Astrocyte (in vitro differentiated cells and primary cell): ENCODE results near the gene ITPKB.

ENCODE experiments used
- CTCF ChIP-seq: IDR thresholded peaks from 2 replicates; pipeline ENCODE4 v1.5.1; 2011; ENCODE audit warnings: low read depth, mild to moderate bottlenecking, inconsistent platforms, low read length, moderate library complexity; ENCODE audit not compliant: insufficient read depth
- EZH2 ChIP-seq: IDR thresholded peaks from 2 replicates; pipeline ENCODE4 v1.6.1; 2012; ENCODE audit warnings: mild to moderate bottlenecking, low read length, inconsistent platforms; ENCODE audit not compliant: insufficient read depth

GRCh38 chr1:226692051-226692792 is 46.9 kb downstream of the ITPKB start:
- no peak for TF ChIP-seq CTCF
- no peak for TF ChIP-seq EZH2
